Measurements from ENCODE around the gene ANKRD55.
"Not testable (repeated sequence)": the region's sequence is repeated elsewhere in the genome, so short reads cannot be mapped to it uniquely, and the experiment has no call there.

The ANKRD55 gene

GRCh38 chr5:56251918-56252553 lies 18.9 kb upstream of the ANKRD55 start:
- no peak for DNase-seq

GRCh38 chr5:56251440-56251839 lies 18.3 kb upstream of the ANKRD55 start:
- no peak for DNase-seq

DNA sequence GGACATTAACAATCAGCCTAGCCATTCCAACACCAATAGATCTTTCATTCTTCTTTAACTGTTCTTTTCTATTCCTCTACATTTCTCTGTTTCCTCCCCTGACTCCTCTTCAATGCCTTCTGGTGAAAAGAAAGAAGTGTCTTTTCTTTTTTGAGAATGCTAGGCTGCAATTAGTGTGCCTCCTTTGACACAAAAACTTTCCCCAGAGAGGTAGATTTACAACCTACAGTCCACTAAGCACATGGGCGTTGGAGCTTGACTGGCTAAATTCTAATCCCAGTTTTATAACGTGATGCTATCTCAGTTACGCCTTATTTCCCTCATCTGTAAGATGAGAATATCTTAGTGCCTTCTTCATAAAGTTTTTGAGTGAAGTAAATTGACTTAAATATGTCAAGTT lies 16.9 kb upstream of the ANKRD55 start:
- DNase-seq, result no peak

- not testable (repeated sequence) for DNase-seq
These were observed 16.0 kb upstream of the ANKRD55 start for GRCh38 chr5:56249085-56249484.

GRCh38 chr5:56247592-56247991 lies 14.5 kb upstream of the ANKRD55 start:
- DNase-seq, result no peak

- DNase-seq, result no peak
These were observed 13.6 kb upstream of the ANKRD55 start for GRCh38 chr5:56246769-56247168.

- no peak for DNase-seq
These were observed 12.4 kb upstream of the ANKRD55 start for GRCh38 chr5:56245481-56245880.

DNA sequence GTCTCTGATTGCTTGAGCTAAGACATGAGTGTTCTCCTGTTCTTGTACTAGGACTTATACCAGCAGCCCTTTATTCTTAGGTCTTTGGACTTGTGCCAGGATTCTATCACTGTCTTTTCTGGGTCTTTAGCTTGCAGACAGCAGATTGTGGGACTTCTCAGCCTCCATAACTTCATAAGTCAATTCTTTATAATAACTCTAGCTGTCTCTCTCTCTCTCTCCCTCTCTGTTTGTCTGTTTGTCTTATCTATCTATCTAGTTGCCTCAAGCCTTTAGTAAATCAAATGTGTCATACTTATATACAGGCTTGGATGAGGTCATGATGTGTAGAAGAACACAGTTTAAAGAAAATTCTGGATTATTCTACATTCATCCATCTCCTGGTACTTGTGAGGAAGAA lies 11.5 kb upstream of the ANKRD55 start:
- no peak for DNase-seq

GRCh38 chr5:56242271-56242670 lies 9.1 kb upstream of the ANKRD55 start:
- not testable (repeated sequence) for DNase-seq

DNA sequence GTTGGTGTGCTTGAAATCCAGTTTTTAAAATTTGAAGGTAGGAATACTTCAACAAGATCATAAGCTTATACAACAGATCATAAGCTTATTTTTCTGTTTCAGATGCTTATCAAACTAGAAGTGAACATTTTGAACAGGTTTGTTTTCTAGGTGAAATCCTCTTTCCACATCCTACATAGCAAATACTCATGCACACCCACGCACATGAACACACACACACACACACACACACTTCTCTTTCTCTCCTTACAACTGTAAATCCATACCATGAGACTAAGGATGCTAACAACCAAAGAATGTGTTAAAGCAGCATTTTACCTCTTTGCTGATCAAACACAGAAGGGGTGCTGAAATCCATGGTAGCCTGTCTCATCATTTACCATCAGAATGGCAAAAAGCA lies 592 bp downstream of the ANKRD55 start:
- DNase-seq, result no peak

DNA sequence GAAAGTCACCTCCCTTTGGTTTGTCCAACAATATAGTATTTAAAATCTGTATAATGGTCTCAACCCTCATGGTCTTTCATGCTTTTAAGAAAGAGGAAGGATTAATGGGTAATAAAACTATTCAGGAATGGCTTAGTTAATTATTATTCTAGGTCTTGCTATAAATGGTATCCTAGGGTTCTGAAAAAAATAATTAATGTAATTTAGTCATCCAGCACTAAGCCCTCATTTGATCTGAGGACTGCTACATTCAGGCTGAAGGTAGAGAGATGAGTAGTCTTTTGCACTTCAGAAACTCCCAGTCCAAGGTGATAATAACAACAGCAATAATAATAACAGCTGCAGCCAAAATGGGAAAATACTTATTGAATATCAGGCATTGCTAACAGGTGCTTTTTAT lies 2.6 kb downstream of the ANKRD55 start:
- DNase-seq, result no peak

DNA sequence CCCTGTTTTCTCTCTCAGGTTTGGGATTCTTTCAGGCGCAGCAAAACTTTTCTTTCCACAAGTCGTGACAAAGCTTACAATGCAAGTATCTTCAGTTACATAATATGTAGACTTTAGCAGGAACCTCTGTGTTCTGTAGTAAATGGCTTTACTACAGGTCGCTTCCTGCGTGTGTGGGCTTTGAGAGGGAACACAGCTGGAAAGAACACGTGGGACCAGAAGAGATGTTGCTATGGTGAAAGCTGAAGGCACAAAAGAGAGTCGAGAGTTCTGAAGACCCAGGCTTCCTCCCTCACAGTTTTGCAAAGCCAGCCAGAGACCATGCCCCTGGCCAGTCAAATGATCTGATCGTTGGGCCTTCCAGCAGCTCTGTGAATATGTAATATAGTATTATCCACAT lies 4.0 kb downstream of the ANKRD55 start:
- DNase-seq, result no peak

DNA sequence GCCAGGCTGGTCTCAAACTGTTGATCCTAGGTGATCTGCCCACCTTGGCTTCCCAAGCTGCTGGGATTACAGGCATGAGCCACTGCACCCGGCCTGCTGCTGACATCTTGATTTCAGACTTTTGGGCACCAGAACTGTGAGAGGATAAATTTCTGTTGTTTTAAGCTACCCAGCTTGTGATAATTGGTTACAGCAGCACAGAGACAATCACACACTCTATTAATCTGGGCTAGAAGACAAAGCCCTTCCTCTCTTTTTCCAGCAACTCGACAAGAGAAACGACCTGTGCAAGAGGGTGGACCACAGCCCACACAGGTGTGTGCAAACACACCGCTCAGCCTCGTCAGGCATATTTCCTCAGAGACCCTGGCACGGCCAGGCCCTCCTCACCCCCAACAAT lies 4.5 kb downstream of the ANKRD55 start:
- no peak for DNase-seq

GRCh38 chr5:56227691-56228090 lies 5.4 kb downstream of the ANKRD55 start:
- DNase-seq, result no peak

DNA sequence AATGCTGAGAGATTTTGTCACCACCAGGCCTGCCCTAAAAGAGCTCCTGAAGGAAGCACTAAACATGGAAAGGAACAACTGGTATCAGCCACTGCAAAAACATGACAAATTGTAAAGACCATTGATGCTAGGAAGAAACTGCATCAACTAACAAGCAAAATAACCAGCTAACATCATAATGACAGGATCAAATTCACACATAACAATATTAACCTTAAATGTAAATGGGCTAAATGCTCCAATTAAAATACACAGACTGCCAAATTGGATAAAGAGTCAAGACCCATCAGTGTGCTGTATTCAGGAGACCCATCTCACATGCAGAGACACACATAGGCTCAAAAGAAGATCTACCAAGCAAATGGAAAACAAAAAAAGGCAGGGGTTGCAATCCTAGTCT lies 9.8 kb downstream of the ANKRD55 start:
- DNase-seq, result not testable (repeated sequence)

GRCh38 chr5:56221601-56222000 lies 11.5 kb downstream of the ANKRD55 start:
- DNase-seq, result not testable (repeated sequence)

GRCh38 chr5:56215019-56215830 lies 17.9 kb downstream of the ANKRD55 start:
- no peak for DNase-seq

- DNase-seq, result not testable (repeated sequence)
These were observed 19.1 kb downstream of the ANKRD55 start for GRCh38 chr5:56213886-56214535.

- no peak for DNase-seq
These were observed 20.8 kb downstream of the ANKRD55 start for GRCh38 chr5:56212130-56212879.

GRCh38 chr5:56211298-56211865 lies 21.7 kb downstream of the ANKRD55 start:
- DNase-seq, result no peak

- no peak for DNase-seq
These were observed 24.4 kb downstream of the ANKRD55 start for GRCh38 chr5:56208681-56209080.

GRCh38 chr5:56207537-56207936 lies 25.6 kb downstream of the ANKRD55 start:
- DNase-seq, result no peak
